ENCODE data around the gene PEAK1. TPM values are rescaled to one million over a fixed set of nuclear protein-coding genes. Genes with fewer than 3 reads are reported as not detected.
"Not testable (repeated sequence)": the region's sequence is repeated elsewhere in the genome, so short reads cannot be mapped to it uniquely, and the experiment has no call there.

The PEAK1 gene
- total and polyA plus RNA-seq, 7 donors = 4.0 to 32.1 (median 25.3) TPM

DNA sequence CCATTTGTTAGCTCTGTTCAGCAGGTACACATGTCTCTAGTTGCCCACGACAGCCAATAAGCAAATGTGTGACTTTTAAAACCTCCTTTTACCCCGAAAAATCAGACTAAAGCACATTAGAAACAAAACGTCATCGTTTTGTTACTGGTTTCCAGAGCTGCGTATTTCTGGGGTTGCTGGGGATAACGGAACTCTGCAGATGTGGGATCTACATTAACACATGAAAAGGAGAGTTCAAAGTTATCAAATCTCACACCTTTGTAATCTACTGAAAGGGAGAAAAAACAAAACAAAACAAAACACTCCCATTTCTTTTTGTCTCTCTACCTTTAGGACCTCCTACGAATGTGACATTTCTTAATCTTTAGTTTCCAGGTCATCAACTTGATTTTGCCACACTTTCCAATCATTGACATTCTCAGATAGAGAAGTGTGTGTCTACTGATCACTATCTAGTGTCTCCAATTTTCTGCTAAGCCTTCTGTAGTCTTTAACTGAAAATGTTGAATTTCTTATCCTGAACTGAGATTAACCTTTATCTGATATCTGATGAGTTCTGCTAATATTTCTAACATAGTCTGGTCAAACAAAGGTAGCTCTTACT is 256.0 kb downstream of the PEAK1 start:
- no peaks in the 10 kb centered on the region for H3K27me3 ChIP-seq (ENCODE audit: insufficient read depth in 3 of 3, low read length in 2 of 3)
- intact Hi-C loops (cut with DNase I) = no loop called here
- ATAC-seq (no peak), DNase-seq (no peak)
- no peak overlapping the region for H3K4me3 ChIP-seq
- no peaks in the 10 kb centered on the region for H3K4me1 ChIP-seq
- WGBS, 3 donors = 87 to 90% (median 89%) methylated on average over 7 of the region's 7 CpGs
- peaks cover 0 to under 1% of the 10 kb centered on the region in 2 donors for H3K36me3 ChIP-seq (ENCODE audit: insufficient read depth in 1 of 2, low read depth in 1 of 2)
- no peaks in the 10 kb centered on the region for H3K9me3 ChIP-seq
- no peak overlapping the region for H3K27ac ChIP-seq
- TF ChIP-seq, protein P1, sequence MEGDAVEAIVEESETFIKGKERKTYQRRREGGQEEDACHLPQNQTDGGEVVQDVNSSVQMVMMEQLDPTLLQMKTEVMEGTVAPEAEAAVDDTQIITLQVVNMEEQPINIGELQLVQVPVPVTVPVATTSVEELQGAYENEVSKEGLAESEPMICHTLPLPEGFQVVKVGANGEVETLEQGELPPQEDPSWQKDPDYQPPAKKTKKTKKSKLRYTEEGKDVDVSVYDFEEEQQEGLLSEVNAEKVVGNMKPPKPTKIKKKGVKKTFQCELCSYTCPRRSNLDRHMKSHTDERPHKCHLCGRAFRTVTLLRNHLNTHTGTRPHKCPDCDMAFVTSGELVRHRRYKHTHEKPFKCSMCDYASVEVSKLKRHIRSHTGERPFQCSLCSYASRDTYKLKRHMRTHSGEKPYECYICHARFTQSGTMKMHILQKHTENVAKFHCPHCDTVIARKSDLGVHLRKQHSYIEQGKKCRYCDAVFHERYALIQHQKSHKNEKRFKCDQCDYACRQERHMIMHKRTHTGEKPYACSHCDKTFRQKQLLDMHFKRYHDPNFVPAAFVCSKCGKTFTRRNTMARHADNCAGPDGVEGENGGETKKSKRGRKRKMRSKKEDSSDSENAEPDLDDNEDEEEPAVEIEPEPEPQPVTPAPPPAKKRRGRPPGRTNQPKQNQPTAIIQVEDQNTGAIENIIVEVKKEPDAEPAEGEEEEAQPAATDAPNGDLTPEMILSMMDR (IDR thresholded peaks at IDR 0.05) = no peak

DNA sequence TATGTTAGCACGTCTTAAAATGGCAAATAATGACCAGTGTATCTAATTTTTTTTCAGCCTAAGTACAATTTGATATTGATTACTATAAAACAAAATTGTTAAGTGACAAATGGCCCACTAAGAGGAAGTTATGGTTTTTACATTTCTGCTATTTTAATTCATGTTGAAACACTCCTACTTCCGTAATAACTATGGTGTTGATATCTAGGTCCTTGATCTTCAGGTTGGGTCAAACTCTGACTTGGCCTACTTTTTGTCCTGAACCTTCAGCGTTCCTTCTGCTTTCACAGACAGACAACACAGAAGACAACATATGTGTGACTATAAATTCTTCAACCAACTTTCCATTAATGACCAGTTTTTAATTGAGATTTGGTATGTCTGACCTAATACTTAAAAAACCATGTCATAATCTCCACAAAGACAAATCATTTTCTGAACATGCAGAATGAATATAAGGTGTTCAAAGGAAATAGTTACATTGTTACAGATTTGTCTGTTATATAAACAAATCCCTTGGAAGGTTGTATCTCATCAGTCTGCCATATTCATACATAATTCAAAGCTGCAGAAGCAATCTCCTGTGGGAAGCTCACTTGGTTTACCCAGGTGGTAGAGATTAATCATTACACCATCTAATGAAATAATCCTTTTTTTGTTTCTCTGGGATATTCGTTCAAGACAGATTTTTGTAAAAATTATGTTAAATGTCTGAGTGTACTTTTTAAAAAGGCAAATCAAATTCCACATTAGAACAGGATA is 256.9 kb downstream of the PEAK1 start:
- Histone ChIP-seq H3K27ac (no peak overlapping the region), H3K4me1 (no peaks in the 10 kb centered on the region), H3K9me3 (no peaks in the 10 kb centered on the region), H3K4me3 (no peak overlapping the region), H3K27me3 (ENCODE audit: insufficient read depth in 3 of 3, low read length in 2 of 3) (no peaks in the 10 kb centered on the region), H3K36me3 (ENCODE audit: insufficient read depth in 1 of 2, low read depth in 1 of 2) (peaks cover 0 to 9% of the 10 kb centered on the region in 2 donors)
- TF ChIP-seq, protein P1 (IDR thresholded peaks at IDR 0.05) = no peak
- WGBS, 3 donors = 70 to 76% (median 70%) methylated on average over 4 of the region's 4 CpGs
- intact Hi-C loops (cut with DNase I) = no loop called here
- DNase-seq = no peak
- no peak for ATAC-seq

DNA sequence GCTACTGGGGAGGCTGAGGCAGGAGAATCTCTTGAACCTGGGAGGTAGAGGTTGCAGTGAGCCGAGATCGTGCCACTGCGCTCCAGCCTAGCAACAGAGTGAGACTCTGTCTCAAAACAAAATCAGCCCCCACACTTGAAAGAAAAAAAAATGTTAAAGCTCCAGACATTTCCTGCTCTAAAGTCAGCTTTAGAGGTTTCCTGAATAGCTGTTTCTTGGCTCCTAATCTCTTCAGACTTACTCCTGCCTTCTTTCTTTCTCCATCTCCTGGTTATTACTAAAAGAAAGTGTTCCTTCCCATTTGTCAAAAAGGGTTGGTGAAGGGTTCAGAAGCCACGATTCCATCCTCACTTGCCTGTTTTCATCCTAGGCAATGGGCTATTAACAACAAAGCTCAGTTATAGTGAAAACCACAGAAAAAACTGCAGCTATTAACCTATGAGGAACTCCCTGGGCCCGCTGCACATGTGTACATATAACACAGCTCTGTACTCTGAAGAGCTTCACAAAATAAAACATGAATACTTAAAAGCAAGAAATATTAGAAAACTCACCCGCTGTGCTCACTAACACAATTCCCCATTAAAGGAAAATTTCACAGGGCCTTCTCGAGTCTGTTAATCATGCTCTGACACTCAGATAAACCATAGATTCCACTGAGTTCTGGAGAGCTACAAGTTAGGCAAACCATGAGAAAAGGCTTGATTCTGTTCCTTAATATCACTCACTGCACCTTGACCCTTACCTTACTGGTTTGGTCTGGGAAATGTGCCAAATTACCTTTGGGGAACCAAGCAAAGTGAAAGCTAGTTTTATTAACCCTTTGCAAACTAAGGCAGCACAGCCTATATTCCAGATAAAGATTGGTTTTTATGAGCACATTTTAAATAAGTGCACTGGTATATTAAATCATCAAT is 259.1 kb downstream of the PEAK1 start:
- Histone ChIP-seq H3K36me3 (ENCODE audit: insufficient read depth in 1 of 2, low read depth in 1 of 2) (peaks cover 0 to 23% of the 10 kb centered on the region in 2 donors), H3K4me3 (no peak overlapping the region), H3K4me1 (no peaks in the 10 kb centered on the region), H3K27ac (no peak overlapping the region), H3K27me3 (ENCODE audit: insufficient read depth in 3 of 3, low read length in 2 of 3) (no peaks in the 10 kb centered on the region), H3K9me3 (no peaks in the 10 kb centered on the region)
- DNase-seq (no peak), ATAC-seq (no peak)
- 64 to 78% (median 73%) methylated on average over 7 of the region's 7 CpGs for WGBS, 3 donors
- intact Hi-C loops (cut with DNase I) = no loop called here
- TF ChIP-seq, protein P1 (IDR thresholded peaks at IDR 0.05) = no peak

GRCh38 chr15:77156000-77156399 is 263.9 kb downstream of the PEAK1 start:
- 89 to 94% (median 94%) methylated on average over 11 of the region's 11 CpGs for WGBS, 3 donors

DNA sequence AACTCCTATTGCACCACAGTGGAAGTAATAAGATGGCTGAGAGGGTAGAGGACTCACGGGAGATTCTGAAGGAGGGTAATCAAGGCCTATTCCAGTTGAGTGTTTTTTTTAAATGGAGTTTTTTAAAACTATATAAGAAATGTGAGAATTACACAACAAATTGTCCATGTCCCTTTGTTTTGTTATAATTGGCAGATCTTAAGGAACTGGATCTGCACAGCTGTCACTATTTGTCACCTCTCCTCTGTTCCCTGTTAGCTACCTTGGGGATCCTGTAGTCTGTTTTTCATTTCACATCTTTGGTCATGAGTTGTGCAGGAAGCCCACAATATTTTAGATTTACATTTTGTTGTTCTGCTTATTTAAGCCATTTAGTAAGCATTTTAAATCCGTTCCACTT is 271.7 kb downstream of the PEAK1 start:
- DNase-seq = no peak
- Histone ChIP-seq H3K27me3 (ENCODE audit: insufficient read depth in 3 of 3, low read length in 2 of 3) (no peaks in the 10 kb centered on the region), H3K36me3 (ENCODE audit: insufficient read depth in 1 of 2, low read depth in 1 of 2) (no peaks in the 10 kb centered on the region), H3K27ac (no peak overlapping the region), H3K9me3 (no peaks in the 10 kb centered on the region), H3K4me1 (no peaks in the 10 kb centered on the region), H3K4me3 (no peak overlapping the region)
- intact Hi-C loops (cut with DNase I) = no loop called here
- no peak for ATAC-seq
- TF ChIP-seq, protein P1 (IDR thresholded peaks at IDR 0.05) = no peak
- 64 to 78% (median 77%) methylated on average over 2 of the region's 2 CpGs for WGBS, 3 donors

More at GRCh38 chr15:77156000-77156399, 263.9 kb downstream of the PEAK1 start:
- H3K9me3 ChIP-seq; H3K27ac ChIP-seq; H3K27me3 ChIP-seq (ENCODE audit: insufficient read depth in 3 of 3, low read length in 2 of 3); ATAC-seq; DNase-seq; intact Hi-C loops (cut with DNase I); H3K4me1 ChIP-seq; H3K4me3 ChIP-seq: not testable (repeated sequence)
- peaks cover 0 to 23% of the 10 kb centered on the region in 2 donors for H3K36me3 ChIP-seq (ENCODE audit: insufficient read depth in 1 of 2, low read depth in 1 of 2)
